Measurements from ENCODE around the gene LSAMP.

Gene LSAMP

GRCh38 chr3:116153174-116153573, 292.1 kb downstream of the LSAMP start:
- DNase-seq (ENCODE audit: low spot score) = no peak
- no peak for TF ChIP-seq CTCF (IDR thresholded peaks at IDR 0.05; ENCODE audit: extremely low read depth, missing control alignments)

GRCh38 chr3:116150655-116151167, 294.6 kb downstream of the LSAMP start:
- TF ChIP-seq CTCF (IDR thresholded peaks at IDR 0.05; ENCODE audit: extremely low read depth, missing control alignments) = no peak
- DNase-seq (ENCODE audit: low spot score) = no peak

- no peak for TF ChIP-seq CTCF (IDR thresholded peaks at IDR 0.05; ENCODE audit: extremely low read depth, missing control alignments)
- DNase-seq (ENCODE audit: low spot score) = no peak
These were observed 296.1 kb downstream of the LSAMP start for GRCh38 chr3:116148881-116149851.

GRCh38 chr3:116145613-116146012, 299.7 kb downstream of the LSAMP start:
- no peak for DNase-seq (ENCODE audit: low spot score)

GRCh38 chr3:116141724-116142123, 303.6 kb downstream of the LSAMP start:
- TF ChIP-seq CTCF (IDR thresholded peaks at IDR 0.05; ENCODE audit: extremely low read depth, missing control alignments) = no peak
- DNase-seq (ENCODE audit: low spot score) = no peak

More at GRCh38 chr3:116145613-116146012, 299.7 kb downstream of the LSAMP start:
- TF ChIP-seq CTCF (IDR thresholded peaks at IDR 0.05; ENCODE audit: extremely low read depth, missing control alignments) = no peak

- DNase-seq (ENCODE audit: low spot score) = peak; percentile 13
- TF ChIP-seq CTCF (IDR thresholded peaks at IDR 0.05; ENCODE audit: extremely low read depth, missing control alignments) = no peak
These were observed 305.1 kb downstream of the LSAMP start for GRCh38 chr3:116140100-116140689.

GRCh38 chr3:116139641-116140040, 305.6 kb downstream of the LSAMP start:
- no peak for DNase-seq (ENCODE audit: low spot score)
- TF ChIP-seq CTCF (IDR thresholded peaks at IDR 0.05; ENCODE audit: extremely low read depth, missing control alignments) = no peak

All from GM20000 (cell line).